Measurements from ENCODE around the gene MYO9A.

DNA sequence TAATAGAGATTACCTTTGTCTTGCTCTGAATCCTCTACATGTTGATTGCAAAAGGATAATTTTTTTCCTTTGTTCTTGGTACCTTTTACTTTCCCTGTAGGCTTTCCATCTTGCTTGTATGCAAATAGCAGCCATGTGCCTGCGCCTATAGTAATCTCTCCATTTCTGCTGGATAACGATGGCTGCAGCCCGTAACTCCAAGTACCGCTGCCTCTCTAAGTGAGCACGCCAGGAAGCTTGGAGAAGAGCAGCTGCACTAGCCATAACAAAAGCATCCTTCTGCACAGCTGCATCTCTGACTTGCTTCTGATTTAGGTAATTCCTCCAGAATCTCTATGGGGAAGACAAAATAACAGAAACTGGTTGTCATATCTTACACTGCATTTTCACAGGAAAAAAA is 218.3 kb downstream of the MYO9A start:
- TF ChIP-seq, protein P1, sequence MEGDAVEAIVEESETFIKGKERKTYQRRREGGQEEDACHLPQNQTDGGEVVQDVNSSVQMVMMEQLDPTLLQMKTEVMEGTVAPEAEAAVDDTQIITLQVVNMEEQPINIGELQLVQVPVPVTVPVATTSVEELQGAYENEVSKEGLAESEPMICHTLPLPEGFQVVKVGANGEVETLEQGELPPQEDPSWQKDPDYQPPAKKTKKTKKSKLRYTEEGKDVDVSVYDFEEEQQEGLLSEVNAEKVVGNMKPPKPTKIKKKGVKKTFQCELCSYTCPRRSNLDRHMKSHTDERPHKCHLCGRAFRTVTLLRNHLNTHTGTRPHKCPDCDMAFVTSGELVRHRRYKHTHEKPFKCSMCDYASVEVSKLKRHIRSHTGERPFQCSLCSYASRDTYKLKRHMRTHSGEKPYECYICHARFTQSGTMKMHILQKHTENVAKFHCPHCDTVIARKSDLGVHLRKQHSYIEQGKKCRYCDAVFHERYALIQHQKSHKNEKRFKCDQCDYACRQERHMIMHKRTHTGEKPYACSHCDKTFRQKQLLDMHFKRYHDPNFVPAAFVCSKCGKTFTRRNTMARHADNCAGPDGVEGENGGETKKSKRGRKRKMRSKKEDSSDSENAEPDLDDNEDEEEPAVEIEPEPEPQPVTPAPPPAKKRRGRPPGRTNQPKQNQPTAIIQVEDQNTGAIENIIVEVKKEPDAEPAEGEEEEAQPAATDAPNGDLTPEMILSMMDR (conservative IDR thresholded peaks at IDR 0.05), result no peak
- no peak for TF ChIP-seq ZFX (IDR thresholded peaks at IDR 0.05)
